ENCODE measurements around the gene PROSER3. TPM values are rescaled to one million over a fixed set of nuclear protein-coding genes. Genes with fewer than 3 reads are reported as not detected.

PROSER3 gene
- total and polyA plus RNA-seq, 2 experiments from 2014 or later: 16.3 to 28.9 TPM

- H3K4me1 ChIP-seq (ENCODE audit: low read depth): no peaks in the 10 kb centered on the region
- no peak for TF ChIP-seq CTCF (IDR thresholded peaks at IDR 0.05; ENCODE audit: low read depth, low read length)
- no peak overlapping the region for H3K4me3 ChIP-seq
Observed at GRCh38 chr19:35807633-35808032, 49.7 kb downstream of the PROSER3 start.

GRCh38 chr19:35811317-35812219 is 53.6 kb downstream of the PROSER3 start:
- H3K4me1 ChIP-seq (ENCODE audit: low read depth): no peaks in the 10 kb centered on the region
- H3K36me3 ChIP-seq: no peaks in the 10 kb centered on the region
- H3K9me3 ChIP-seq (ENCODE audit: low read depth): no peaks in the 10 kb centered on the region
- H3K27ac ChIP-seq: no peak overlapping the region
- no peak for DNase-seq (ENCODE audit: low read depth in 1 of 2, low spot score in 1 of 2)
- H3K4me3 ChIP-seq: no peak overlapping the region
- no peak for TF ChIP-seq CTCF (IDR thresholded peaks at IDR 0.05; ENCODE audit: low read depth, low read length)
- no peaks in the 10 kb centered on the region for H3K27me3 ChIP-seq

More at GRCh38 chr19:35807633-35808032, 49.7 kb downstream of the PROSER3 start:
- no peak for DNase-seq (ENCODE audit: low read depth in 1 of 2, low spot score in 1 of 2)
- H3K9me3 ChIP-seq (ENCODE audit: low read depth): no peaks in the 10 kb centered on the region
- no peaks in the 10 kb centered on the region for H3K36me3 ChIP-seq
- no peak overlapping the region for H3K27ac ChIP-seq
- no peaks in the 10 kb centered on the region for H3K27me3 ChIP-seq

- TF ChIP-seq CTCF (IDR thresholded peaks at IDR 0.05; ENCODE audit: low read depth, low read length): no peak
- Histone ChIP-seq H3K4me3 (no peak within 1 kb of the TSS), H3K27me3 (no peaks in the 10 kb centered on the region), H3K4me1 (ENCODE audit: low read depth) (no peaks in the 10 kb centered on the region), H3K36me3 (no peaks in the 10 kb centered on the region), H3K27ac (no peak within 1 kb of the TSS), H3K9me3 (ENCODE audit: low read depth) (no peaks in the 10 kb centered on the region)
- DNase-seq (ENCODE audit: low read depth in 1 of 2, low spot score in 1 of 2): no peak
Observed at GRCh38 chr19:35812220-35813042, 54.5 kb downstream of the PROSER3 start, which contains the start of gene PRODH2. TSS of gene PRODH2 (minus strand) at chr19:35812845. CDS start at chr19:35812805, 40 bp downstream.

GRCh38 chr19:35813043-35813890 is 55.3 kb downstream of the PROSER3 start:
- no peak overlapping the region for H3K27ac ChIP-seq
- no peak for TF ChIP-seq CTCF (IDR thresholded peaks at IDR 0.05; ENCODE audit: low read depth, low read length)
- no peaks in the 10 kb centered on the region for H3K36me3 ChIP-seq
- no peaks in the 10 kb centered on the region for H3K9me3 ChIP-seq (ENCODE audit: low read depth)
- DNase-seq (ENCODE audit: low read depth in 1 of 2, low spot score in 1 of 2): no peak
- H3K27me3 ChIP-seq: no peaks in the 10 kb centered on the region
- H3K4me1 ChIP-seq (ENCODE audit: low read depth): no peaks in the 10 kb centered on the region
- H3K4me3 ChIP-seq: no peak overlapping the region

- Histone ChIP-seq H3K27me3 (no peaks in the 10 kb centered on the region), H3K36me3 (no peaks in the 10 kb centered on the region), H3K9me3 (ENCODE audit: low read depth) (no peaks in the 10 kb centered on the region), H3K27ac (no peak overlapping the region), H3K4me3 (no peak overlapping the region), H3K4me1 (ENCODE audit: low read depth) (no peaks in the 10 kb centered on the region)
- no peak for TF ChIP-seq CTCF (IDR thresholded peaks at IDR 0.05; ENCODE audit: low read depth, low read length)
- no peak for DNase-seq (ENCODE audit: low read depth in 1 of 2, low spot score in 1 of 2)
Observed at GRCh38 chr19:35816262-35816661, 58.3 kb downstream of the PROSER3 start.
